ENCODE data around the gene MICB.

DNA sequence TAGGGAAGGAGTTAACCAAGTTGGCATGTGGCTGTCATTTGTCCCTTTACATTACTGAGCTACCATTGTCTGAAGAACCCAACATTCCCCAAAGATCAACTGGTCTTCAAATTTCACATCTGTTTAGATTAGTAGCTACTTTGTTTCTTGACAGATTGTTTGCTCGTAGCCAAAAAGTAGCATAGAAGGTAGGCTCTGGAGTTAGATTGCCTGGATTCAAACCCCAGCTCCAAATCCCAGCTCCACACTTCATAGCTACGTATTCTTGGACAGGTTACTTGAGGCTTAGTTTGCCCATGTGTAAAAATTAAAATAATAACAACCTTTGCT is 50.6 kb downstream of the MICB start:
- TF ChIP-seq EZH2 (IDR thresholded peaks at IDR 0.05) (no peak), POLR2AphosphoS5 (IDR thresholded peaks at IDR 0.05; ENCODE audit: borderline replicate concordance, low read depth, low read length) (no peak), FOXP2 (optimal IDR thresholded peaks at IDR 0.05; ENCODE audit: control extremely low read depth, extremely low read length, insufficient read depth) (no peak)
